ENCODE results near the gene ANXA4.
"Not testable (repeated sequence)": the region's sequence is repeated elsewhere in the genome, so short reads cannot be mapped to it uniquely, and the experiment has no call there.

Gene ANXA4

DNA sequence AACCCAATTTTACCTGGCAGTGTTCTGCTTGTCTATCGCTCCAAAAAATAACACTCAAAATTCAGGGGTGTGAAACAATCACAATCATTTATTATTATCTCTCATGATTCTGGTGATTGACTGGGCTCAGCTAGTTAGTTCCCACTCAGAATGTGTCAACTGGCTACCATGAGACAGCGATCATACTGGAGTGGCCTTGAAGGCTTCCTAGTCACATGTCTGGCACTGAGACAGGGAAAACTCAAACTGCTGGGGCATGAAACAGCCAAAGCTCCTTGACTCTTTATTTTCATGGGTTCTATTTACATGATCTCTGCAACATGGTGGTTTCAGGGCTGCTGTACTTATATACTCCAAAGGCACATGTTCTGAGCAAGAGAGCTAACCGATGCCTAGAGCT is 6.2 kb upstream of the ANXA4 start:
- DNase-seq (ENCODE audit: low read depth) = no peak
- no peak overlapping the region for H3K4me3 ChIP-seq (ENCODE audit: low read depth, low read length)
- TF ChIP-seq, protein P1, sequence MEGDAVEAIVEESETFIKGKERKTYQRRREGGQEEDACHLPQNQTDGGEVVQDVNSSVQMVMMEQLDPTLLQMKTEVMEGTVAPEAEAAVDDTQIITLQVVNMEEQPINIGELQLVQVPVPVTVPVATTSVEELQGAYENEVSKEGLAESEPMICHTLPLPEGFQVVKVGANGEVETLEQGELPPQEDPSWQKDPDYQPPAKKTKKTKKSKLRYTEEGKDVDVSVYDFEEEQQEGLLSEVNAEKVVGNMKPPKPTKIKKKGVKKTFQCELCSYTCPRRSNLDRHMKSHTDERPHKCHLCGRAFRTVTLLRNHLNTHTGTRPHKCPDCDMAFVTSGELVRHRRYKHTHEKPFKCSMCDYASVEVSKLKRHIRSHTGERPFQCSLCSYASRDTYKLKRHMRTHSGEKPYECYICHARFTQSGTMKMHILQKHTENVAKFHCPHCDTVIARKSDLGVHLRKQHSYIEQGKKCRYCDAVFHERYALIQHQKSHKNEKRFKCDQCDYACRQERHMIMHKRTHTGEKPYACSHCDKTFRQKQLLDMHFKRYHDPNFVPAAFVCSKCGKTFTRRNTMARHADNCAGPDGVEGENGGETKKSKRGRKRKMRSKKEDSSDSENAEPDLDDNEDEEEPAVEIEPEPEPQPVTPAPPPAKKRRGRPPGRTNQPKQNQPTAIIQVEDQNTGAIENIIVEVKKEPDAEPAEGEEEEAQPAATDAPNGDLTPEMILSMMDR (IDR thresholded peaks at IDR 0.05; ENCODE audit: control insufficient read depth, extremely low read depth, insufficient read depth) = no peak

DNA sequence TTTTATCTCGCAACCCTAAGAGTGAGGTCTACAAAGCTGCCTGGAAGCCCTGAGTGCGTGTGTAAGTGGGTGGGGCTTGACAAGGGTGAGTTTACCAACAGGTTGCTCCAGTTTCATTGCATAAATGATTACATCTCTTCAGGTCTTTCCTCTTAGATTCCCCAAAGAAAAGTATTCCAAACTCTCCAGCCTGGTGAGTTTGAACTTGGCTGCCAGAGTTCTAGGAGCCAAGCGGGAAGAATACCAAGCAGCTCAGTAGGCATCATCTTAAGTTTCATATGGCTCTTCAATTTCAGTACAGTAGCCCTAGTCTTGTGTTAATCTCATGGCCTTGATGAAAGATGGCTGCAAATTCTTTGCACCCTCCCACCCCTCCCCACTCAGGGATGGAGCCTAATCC is 3.8 kb upstream of the ANXA4 start:
- DNase-seq (ENCODE audit: low read depth); H3K4me3 ChIP-seq (ENCODE audit: low read depth, low read length): not testable (repeated sequence)

DNA sequence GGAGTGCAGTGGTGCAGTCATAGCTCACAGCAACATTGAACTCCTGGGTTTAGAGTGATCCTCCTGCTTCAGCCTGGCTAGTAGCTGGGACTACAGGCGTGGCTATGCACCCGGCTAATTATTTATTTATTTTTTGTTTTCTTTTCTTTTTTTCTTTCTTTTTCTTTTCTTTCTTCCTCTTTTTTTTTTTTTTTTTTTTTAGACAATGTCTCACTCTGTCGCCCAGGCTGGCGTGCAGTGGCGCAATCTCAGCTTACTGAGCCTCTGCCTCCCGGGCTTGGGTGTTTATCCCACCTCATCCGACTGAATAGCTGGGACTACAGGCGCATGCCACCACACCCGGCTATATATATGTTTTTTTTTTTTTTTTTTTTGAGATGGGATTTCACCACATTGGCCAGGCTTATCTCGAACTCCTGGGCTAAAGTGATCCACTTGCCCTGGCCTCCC is 1.4 kb upstream of the ANXA4 start:
- H3K4me3 ChIP-seq (ENCODE audit: low read depth, low read length) = no peak overlapping the region; the same call in 1 of the 2 replicates
- DNase-seq (ENCODE audit: low read depth) = no peak
- TF ChIP-seq, protein P1 (IDR thresholded peaks at IDR 0.05; ENCODE audit: control insufficient read depth, extremely low read depth, insufficient read depth) = no peak

DNA sequence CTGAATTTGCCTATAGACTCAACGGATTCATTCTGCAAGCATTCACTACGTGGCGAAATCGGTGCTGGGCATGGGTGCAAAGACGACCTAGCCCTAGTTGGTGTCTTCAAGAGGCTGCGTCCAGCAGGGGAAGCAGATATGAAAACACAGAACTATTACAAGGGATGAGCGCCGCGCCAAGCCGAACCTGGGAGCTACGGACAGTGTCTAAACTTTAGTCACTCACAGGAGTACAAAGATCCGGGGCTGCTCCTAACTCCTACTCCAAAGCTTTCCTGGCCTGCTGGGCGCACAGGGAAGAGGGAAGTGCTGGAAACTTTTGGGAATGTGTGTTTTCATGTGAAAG is 732 bp upstream of the ANXA4 start:
- TF ChIP-seq, protein P1 (IDR thresholded peaks at IDR 0.05; ENCODE audit: control insufficient read depth, extremely low read depth, insufficient read depth) = no peak
- peak overlapping the region; percentile 67 for H3K4me3 ChIP-seq (ENCODE audit: low read depth, low read length)
- no peak for DNase-seq (ENCODE audit: low read depth)

DNA sequence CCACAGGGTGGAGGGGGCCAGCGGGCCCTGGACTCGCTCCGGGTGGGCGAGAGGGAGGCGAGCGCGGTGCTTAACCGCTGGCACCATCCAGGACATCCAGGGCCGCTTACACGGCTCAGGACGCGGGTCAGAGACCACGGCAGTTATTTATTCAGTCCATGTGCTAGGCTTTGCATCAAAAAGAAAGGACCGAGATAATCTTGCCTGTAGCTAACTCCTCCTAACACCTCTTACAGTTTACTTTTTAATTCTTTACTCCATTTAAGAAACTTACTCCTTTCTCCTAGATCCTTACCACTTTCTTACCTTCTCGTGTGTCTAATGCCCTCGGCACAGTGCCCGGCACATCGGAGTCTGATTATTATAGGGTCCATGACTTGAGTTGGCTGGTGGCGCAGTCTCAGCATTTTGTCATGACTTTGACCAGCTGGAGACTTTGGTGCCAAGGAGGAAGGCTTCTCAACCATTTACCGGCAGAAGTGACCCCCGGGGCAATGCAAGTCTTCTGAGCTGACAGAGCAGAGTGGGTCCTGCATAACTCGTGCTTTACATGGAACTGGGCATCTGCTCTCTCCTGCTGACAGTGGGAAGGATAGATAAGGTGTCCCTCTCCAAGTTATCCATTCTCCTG is 503 bp downstream of the ANXA4 start:
- TF ChIP-seq, protein P1 (IDR thresholded peaks at IDR 0.05; ENCODE audit: control insufficient read depth, extremely low read depth, insufficient read depth) = no peak
- H3K4me3 ChIP-seq (ENCODE audit: low read depth, low read length) = peak overlapping the region; percentile 67
- DNase-seq (ENCODE audit: low read depth) = no peak

DNA sequence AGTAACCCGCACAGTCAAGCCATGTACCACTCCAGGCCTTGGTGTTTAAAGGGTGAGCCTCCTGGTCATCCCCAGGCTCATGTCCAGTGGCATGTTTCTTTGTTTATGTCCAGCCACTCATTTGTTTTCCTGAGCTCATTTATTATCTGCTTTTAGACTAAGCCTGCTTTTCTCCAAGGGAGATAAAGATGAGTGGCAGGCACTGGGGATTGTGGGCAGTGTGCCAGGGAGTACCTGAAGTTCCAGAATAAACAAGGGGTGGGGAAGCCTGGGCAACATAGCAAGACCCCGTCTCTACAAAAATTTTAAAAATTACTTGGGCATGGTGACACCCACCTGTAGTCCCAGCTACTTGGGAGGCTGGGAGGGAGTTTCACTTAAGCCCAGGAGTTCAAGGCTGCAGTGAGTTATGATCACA is 1.9 kb downstream of the ANXA4 start:
- no peak overlapping the region for H3K4me3 ChIP-seq (ENCODE audit: low read depth, low read length)
- no peak for DNase-seq (ENCODE audit: low read depth)
- TF ChIP-seq, protein P1 (IDR thresholded peaks at IDR 0.05; ENCODE audit: control insufficient read depth, extremely low read depth, insufficient read depth) = no peak

DNA sequence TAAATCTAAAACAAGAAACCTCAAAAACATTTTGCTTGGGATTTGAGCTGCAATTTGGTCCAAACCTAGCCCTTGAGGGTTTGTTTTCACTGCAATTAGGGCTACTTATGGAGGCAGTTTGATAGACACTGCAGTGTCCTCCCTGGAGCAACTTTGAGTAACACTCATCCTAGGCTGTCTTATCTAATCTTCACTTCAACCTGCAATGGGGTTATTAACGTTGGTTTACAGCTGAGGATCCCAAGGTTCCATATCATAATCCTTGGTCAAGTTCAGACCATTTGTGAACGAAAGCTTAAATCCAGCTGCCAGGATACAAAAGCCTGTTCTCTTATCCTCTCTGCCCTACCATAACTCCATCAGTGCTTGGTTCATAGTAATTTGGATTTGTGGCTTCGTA is 2.5 kb downstream of the ANXA4 start:
- no peak for DNase-seq (ENCODE audit: low read depth)
- no peak overlapping the region for H3K4me3 ChIP-seq (ENCODE audit: low read depth, low read length)
- TF ChIP-seq, protein P1 (IDR thresholded peaks at IDR 0.05; ENCODE audit: control insufficient read depth, extremely low read depth, insufficient read depth) = no peak
